Ishikawa (cell line): ENCODE data around the gene CHM.

Source experiments
- CEBPB ChIP-seq: IDR thresholded peaks from 2 replicates; pipeline ENCODE4 v1.6.1; 2012
- CREB1 ChIP-seq: IDR thresholded peaks from 2 replicates; pipeline ENCODE4 v1.6.1; 2012; ENCODE audit warnings: low read depth
- EGR1 ChIP-seq: IDR thresholded peaks from 2 replicates; pipeline ENCODE4 v1.6.1; 2012
- EP300 ChIP-seq: IDR thresholded peaks from 2 replicates; pipeline ENCODE4 v1.6.1; 2012; ENCODE audit warnings: borderline replicate concordance
- FOXM1 ChIP-seq: IDR thresholded peaks from 2 replicates; pipeline ENCODE4 v1.6.1; 2012; ENCODE audit warnings: low read depth, borderline replicate concordance
- NFIC ChIP-seq: IDR thresholded peaks from 2 replicates; pipeline ENCODE4 v1.6.1; 2012
- RAD21 ChIP-seq: IDR thresholded peaks from 2 replicates; pipeline ENCODE4 v1.6.1; 2012; ENCODE audit warnings: low read depth
- TAF1 ChIP-seq: IDR thresholded peaks from 2 replicates; pipeline ENCODE4 v1.6.1; 2012; ENCODE audit warnings: low read depth, mild to moderate bottlenecking
- TCF12 ChIP-seq: IDR thresholded peaks from 2 replicates; pipeline ENCODE4 v1.6.1; 2012; ENCODE audit warnings: low read depth
- TEAD4 ChIP-seq: IDR thresholded peaks from 2 replicates; pipeline ENCODE4 v1.6.1; 2012
- YY1 ChIP-seq: IDR thresholded peaks from 2 replicates; pipeline ENCODE4 v1.6.1; 2012; ENCODE audit warnings: low read depth
- ZBTB7A ChIP-seq: IDR thresholded peaks from 2 replicates; pipeline ENCODE4 v1.6.1; 2012; ENCODE audit warnings: low read depth
- TF ChIP-seq, protein P1 (sequence below): IDR thresholded peaks from 2 replicates; pipeline ENCODE4 v1.6.1; 2012
- TF ChIP-seq, protein P2 (sequence below): IDR thresholded peaks from 2 replicates; pipeline ENCODE4 v1.6.1; 2012
- TF ChIP-seq, protein P3 (sequence below): IDR thresholded peaks from 2 replicates; pipeline ENCODE4 v1.6.1; 2012; ENCODE audit warnings: low read depth, mild to moderate bottlenecking

CHM gene

DNA sequence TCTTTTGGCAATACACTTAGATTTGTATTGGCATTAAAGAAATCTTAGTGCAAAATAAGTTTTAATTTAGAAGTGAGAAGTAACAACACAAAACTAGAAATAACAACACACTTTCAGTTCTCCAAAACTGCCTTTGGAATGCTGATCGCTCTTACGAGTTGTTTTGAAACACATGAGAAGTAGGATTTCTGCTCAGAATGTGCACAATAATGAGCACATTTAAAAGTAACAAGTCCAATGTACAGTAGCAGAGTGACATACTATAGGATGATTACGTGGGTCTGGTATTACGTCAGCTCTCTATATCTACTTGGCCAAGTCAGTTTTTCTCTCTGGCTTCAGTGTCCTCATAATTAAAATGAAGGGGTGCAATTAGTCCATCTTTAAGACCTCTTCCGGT is 164.8 kb downstream of the CHM start:
- TF ChIP-seq YY1 (no peak), RAD21 (no peak), CEBPB (no peak), CREB1 (no peak), TCF12 (no peak)
- TF ChIP-seq, protein P1, sequence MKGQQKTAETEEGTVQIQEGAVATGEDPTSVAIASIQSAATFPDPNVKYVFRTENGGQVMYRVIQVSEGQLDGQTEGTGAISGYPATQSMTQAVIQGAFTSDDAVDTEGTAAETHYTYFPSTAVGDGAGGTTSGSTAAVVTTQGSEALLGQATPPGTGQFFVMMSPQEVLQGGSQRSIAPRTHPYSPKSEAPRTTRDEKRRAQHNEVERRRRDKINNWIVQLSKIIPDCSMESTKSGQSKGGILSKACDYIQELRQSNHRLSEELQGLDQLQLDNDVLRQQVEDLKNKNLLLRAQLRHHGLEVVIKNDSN, result no peak

DNA sequence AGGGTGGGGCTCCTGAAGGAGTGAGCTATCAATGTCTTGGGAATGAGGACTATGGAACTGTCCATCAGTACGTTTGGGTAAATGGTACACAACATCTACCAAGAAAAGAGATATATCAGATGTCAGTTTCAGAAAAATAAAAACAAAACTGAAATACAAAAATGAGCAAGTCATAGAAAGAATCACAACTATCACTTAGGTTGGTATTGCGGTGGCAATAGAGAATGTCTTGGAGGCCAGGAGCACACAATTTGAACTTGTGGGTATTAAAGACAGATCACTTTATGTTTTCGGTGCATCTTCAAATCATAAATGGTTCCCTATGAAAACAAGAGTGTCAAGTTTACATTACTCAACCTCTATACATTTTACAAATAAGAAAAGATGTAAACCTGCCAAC is 176.8 kb downstream of the CHM start:
- no peak for TF ChIP-seq CREB1
- TF ChIP-seq, protein P2, sequence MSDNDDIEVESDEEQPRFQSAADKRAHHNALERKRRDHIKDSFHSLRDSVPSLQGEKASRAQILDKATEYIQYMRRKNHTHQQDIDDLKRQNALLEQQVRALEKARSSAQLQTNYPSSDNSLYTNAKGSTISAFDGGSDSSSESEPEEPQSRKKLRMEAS, result no peak
- no peak for TF ChIP-seq EGR1
- no peak for TF ChIP-seq ZBTB7A
- no peak for TF ChIP-seq TEAD4
- no peak for TF ChIP-seq YY1
- TF ChIP-seq RAD21, result no peak
- no peak for TF ChIP-seq FOXM1
- TF ChIP-seq TAF1, result no peak
- TF ChIP-seq EP300, result no peak
- no peak for TF ChIP-seq NFIC
- TF ChIP-seq, protein P3, sequence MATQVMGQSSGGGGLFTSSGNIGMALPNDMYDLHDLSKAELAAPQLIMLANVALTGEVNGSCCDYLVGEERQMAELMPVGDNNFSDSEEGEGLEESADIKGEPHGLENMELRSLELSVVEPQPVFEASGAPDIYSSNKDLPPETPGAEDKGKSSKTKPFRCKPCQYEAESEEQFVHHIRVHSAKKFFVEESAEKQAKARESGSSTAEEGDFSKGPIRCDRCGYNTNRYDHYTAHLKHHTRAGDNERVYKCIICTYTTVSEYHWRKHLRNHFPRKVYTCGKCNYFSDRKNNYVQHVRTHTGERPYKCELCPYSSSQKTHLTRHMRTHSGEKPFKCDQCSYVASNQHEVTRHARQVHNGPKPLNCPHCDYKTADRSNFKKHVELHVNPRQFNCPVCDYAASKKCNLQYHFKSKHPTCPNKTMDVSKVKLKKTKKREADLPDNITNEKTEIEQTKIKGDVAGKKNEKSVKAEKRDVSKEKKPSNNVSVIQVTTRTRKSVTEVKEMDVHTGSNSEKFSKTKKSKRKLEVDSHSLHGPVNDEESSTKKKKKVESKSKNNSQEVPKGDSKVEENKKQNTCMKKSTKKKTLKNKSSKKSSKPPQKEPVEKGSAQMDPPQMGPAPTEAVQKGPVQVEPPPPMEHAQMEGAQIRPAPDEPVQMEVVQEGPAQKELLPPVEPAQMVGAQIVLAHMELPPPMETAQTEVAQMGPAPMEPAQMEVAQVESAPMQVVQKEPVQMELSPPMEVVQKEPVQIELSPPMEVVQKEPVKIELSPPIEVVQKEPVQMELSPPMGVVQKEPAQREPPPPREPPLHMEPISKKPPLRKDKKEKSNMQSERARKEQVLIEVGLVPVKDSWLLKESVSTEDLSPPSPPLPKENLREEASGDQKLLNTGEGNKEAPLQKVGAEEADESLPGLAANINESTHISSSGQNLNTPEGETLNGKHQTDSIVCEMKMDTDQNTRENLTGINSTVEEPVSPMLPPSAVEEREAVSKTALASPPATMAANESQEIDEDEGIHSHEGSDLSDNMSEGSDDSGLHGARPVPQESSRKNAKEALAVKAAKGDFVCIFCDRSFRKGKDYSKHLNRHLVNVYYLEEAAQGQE, result no peak
- TF ChIP-seq, protein P1, result no peak
- TF ChIP-seq CEBPB, result no peak
- no peak for TF ChIP-seq TCF12

DNA sequence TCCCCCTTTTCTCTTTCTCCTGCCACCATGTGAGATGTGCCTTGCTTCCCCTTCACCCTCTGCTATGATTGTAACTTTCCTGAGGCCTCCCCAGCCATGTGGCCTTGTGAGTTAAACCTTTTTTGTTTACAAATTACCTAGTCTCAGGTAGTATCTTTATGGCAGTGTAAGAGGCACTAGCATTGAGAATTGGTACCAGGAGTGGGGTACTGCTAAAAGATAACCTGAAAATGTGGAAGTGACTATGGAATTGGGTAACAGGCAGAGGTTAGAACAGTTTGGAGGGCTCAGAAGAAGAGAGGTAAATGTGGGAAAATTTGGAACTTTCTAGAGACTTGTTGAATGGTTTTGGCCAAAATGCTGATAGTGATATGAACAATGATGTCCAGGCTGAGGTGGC is 182.0 kb downstream of the CHM start:
- TF ChIP-seq CREB1 (no peak), RAD21 (no peak), TEAD4 (no peak), TCF12 (no peak), YY1 (no peak)
- TF ChIP-seq, protein P1, result no peak
- TF ChIP-seq, protein P3, result no peak

DNA sequence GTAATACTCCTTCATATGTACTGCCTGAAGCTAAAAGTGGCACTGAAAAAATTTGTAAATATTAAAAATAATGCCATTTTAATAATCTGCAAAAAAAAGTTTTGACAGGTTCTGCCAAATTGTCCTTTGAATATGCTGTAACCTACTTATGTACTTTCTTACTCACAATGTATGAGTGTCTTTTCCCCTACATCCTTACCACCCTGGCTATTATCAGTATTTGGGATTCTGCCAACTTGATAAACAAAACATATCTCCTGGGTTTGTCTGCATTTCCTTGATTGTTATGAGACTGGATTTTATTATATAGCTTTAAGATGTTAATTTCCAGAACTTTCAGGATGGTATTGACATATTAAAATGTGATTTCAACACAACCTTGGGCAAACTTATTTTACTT is 187.9 kb downstream of the CHM start:
- TF ChIP-seq RAD21, result no peak

DNA sequence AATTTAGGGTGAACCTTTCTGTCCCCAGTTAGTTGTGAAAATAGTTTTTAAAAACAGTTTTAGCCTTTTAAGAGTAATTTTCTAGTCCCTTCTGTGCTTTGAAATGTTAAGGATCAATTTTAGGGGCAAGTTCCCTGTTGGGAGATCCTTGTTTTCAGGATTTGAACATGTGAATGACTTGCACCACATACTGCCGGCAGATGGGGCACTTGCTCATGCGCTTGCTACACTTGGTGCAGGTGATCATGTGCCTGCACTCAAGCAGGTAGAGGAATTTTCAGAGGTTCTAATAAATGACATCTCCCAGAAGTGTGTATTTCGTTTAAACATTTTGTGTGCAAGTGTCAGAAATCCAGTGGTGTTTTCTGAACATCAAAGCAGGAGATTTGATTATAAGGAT is 195.9 kb downstream of the CHM start:
- TF ChIP-seq, protein P2, result no peak
- peak; percentile 60; the same call in 1 of the 2 replicates for TF ChIP-seq RAD21

DNA sequence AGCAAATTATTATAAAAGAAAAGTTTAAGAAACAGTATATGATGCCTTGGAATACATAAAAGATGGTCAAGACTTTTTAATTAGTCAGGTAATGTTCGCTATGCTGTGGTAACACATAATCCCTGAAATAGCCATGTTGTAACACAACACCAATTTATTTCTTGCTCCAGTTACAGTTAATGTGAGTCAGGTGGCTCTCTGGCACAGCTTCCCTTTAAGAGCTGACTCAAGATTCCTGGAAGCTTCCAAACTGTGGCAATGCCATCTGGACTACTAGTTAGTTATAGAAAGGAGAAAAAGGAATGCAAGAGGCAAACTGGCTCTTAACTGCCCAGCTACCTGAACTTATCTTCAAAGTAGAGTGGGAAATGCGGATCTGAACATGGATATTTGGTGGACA is 210.5 kb downstream of the CHM start:
- TF ChIP-seq, protein P1, result no peak
- TF ChIP-seq, protein P2, result no peak
- TF ChIP-seq CREB1 (no peak), YY1 (no peak), FOXM1 (no peak), ZBTB7A (no peak), EGR1 (no peak), RAD21 (no peak), TEAD4 (no peak), NFIC (no peak), TCF12 (no peak), TAF1 (no peak), CEBPB (no peak), EP300 (no peak)
- TF ChIP-seq, protein P3, result no peak
